ENCODE results near the gene UTP18. TPM values are rescaled to one million over a fixed set of nuclear protein-coding genes. Genes with fewer than 3 reads are reported as not detected.

Gene UTP18
- total RNA-seq (27.9 and 31.6 TPM in 2 replicates), polyA plus RNA-seq (29.2 and 37.6 TPM in 2 replicates), polyA minus RNA-seq (ENCODE audit: low replicate concordance) (0.75 and 2.2 TPM in 2 replicates)
- polyA plus RNA-seq (2012): 24.6 and 37.9 TPM in 2 replicates

DNA sequence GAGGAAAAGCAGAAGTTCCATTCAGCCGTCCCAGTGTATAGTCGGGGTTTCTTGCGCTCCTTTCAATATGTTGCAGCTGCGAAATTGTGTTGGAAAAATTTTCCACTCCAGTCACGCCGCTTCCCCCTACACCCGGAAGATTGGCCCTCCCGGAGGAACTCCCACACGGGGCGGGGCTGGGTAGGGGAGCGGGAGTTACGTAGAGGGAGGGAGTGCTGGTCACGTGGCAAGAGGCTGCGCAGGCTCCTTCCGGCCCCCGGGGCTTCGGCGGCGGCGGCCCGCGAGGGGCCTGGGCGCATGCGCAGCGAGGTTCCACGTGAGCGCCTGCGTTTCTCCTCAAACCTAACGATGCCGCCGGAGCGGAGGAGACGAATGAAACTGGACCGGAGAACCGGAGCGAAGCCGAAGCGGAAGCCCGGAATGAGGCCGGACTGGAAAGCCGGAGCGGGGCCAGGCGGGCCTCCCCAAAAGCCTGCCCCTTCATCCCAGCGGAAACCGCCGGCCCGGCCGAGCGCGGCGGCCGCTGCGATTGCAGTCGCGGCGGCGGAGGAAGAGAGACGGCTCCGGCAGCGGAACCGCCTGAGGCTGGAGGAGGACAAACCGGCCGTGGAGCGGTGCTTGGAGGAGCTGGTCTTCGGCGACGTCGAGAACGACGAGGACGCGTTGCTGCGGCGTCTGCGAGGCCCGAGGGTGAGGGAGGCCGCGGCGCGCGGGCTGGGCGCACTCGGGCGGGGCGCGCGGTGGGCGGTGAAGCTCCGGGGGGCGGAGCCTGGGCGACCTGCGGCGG, at the start of gene UTP18:
Gene UTP18, plus strand, starts transcription at position 310 of the 787 bp plus-strand sequence. Its CDS starts 39 bp downstream, at position 349.
- Histone ChIP-seq H3K4me3 (replicated peaks in 1 of 4; ENCODE audit: control extremely low read depth in 1 of 4, insufficient read depth in 1 of 4, low read depth in 3 of 4, low read length in 4 of 4) (peak within 1 kb of the TSS; percentile 73 to 96 (median 88)), H3K27ac (ENCODE audit: insufficient read depth, low read length) (peak within 1 kb of the TSS; percentile 99), H3K9ac (ENCODE audit: insufficient read depth, low read length) (peak within 1 kb of the TSS; percentile 98), H2AFZ (ENCODE audit: low read length) (peak within 1 kb of the TSS; percentile 97), H3K4me1 (ENCODE audit: control insufficient read depth, extremely low read depth, insufficient read depth, low read length) (peaks cover 6% of the 10 kb centered on the region), H3K36me3 (ENCODE audit: control insufficient read depth, insufficient read depth, low read length) (no peaks in the 10 kb centered on the region), H3K4me2 (ENCODE audit: extremely low read depth, insufficient read depth, low read length) (peak within 1 kb of the TSS; percentile 100), H4K20me1 (ENCODE audit: control insufficient read depth, extremely low read depth, insufficient read depth, low read length) (peaks cover 2% of the 10 kb centered on the region), H3K27me3 (ENCODE audit: control insufficient read depth, insufficient read depth, low read length) (no peaks in the 10 kb centered on the region), H3K9me3 (ENCODE audit: control insufficient read depth, insufficient read depth, low read depth, low read length) (no peaks in the 10 kb centered on the region), H3K79me2 (ENCODE audit: control insufficient read depth, insufficient read depth, low read length) (peaks cover 69% of the 10 kb centered on the region)
- TF ChIP-seq CTCF (conservative IDR thresholded peaks at IDR 0.05 in 1 of 2, IDR thresholded peaks at IDR 0.05 in 1 of 2; ENCODE audit: low read depth in 1 of 2, low read length in 2 of 2): no peak
- no peak for TF ChIP-seq EZH2 (IDR thresholded peaks at IDR 0.05; ENCODE audit: low read length, missing control alignments)
- DNase-seq (ENCODE audit: low read depth in 2 of 2): peak; percentile 97 to 98

GRCh38 chr17:51214920-51215319, 45.4 kb upstream of the UTP18 start:
- peaks cover 4% of the 10 kb centered on the region for H3K36me3 ChIP-seq (ENCODE audit: control insufficient read depth, insufficient read depth, low read length)
- H3K4me3 ChIP-seq (replicated peaks in 1 of 4; ENCODE audit: control extremely low read depth in 1 of 4, insufficient read depth in 1 of 4, low read depth in 3 of 4, low read length in 4 of 4): no peak overlapping the region
- no peak for DNase-seq (ENCODE audit: low read depth in 2 of 2)
- H3K79me2 ChIP-seq (ENCODE audit: control insufficient read depth, insufficient read depth, low read length): no peaks in the 10 kb centered on the region
- no peak overlapping the region for H3K4me2 ChIP-seq (ENCODE audit: extremely low read depth, insufficient read depth, low read length)
- no peaks in the 10 kb centered on the region for H3K4me1 ChIP-seq (ENCODE audit: control insufficient read depth, extremely low read depth, insufficient read depth, low read length)
- TF ChIP-seq EZH2 (IDR thresholded peaks at IDR 0.05; ENCODE audit: low read length, missing control alignments): no peak
- TF ChIP-seq CTCF (conservative IDR thresholded peaks at IDR 0.05 in 1 of 2, IDR thresholded peaks at IDR 0.05 in 1 of 2; ENCODE audit: low read depth in 1 of 2, low read length in 2 of 2): no peak
- no peak overlapping the region for H2AFZ ChIP-seq (ENCODE audit: low read length)
- no peak overlapping the region for H3K9ac ChIP-seq (ENCODE audit: insufficient read depth, low read length)
- H3K27me3 ChIP-seq (ENCODE audit: control insufficient read depth, insufficient read depth, low read length): no peaks in the 10 kb centered on the region
- H3K27ac ChIP-seq (ENCODE audit: insufficient read depth, low read length): no peak overlapping the region
- H4K20me1 ChIP-seq (ENCODE audit: control insufficient read depth, extremely low read depth, insufficient read depth, low read length): no peaks in the 10 kb centered on the region
- H3K9me3 ChIP-seq (ENCODE audit: control insufficient read depth, insufficient read depth, low read depth, low read length): no peaks in the 10 kb centered on the region

DNA sequence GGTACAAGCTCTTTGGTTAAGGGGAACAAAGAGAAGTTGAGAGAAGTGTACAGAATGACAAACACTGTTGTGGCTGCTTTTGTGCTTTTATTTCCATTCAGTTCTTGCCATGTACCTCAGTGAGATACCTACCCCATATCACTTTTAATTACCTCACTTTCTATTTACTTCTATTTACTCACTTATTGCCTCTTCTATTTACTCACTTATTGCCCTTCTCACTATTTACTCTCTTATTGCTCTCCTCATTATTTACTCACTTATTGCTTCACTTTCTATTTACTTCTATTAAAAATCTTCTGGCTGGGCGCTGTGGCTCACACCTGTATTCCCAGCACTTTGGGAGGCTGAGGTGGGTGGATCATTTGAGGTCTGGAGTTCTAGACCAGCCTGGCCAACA, 42.4 kb upstream of the UTP18 start:
- Histone ChIP-seq H3K27ac (ENCODE audit: insufficient read depth, low read length) (no peak overlapping the region), H3K27me3 (ENCODE audit: control insufficient read depth, insufficient read depth, low read length) (no peaks in the 10 kb centered on the region), H3K9ac (ENCODE audit: insufficient read depth, low read length) (no peak overlapping the region), H3K36me3 (ENCODE audit: control insufficient read depth, insufficient read depth, low read length) (peaks cover 4% of the 10 kb centered on the region), H3K4me1 (ENCODE audit: control insufficient read depth, extremely low read depth, insufficient read depth, low read length) (no peaks in the 10 kb centered on the region), H2AFZ (ENCODE audit: low read length) (no peak overlapping the region), H3K4me2 (ENCODE audit: extremely low read depth, insufficient read depth, low read length) (no peak overlapping the region), H4K20me1 (ENCODE audit: control insufficient read depth, extremely low read depth, insufficient read depth, low read length) (no peaks in the 10 kb centered on the region), H3K4me3 (replicated peaks in 1 of 4; ENCODE audit: control extremely low read depth in 1 of 4, insufficient read depth in 1 of 4, low read depth in 3 of 4, low read length in 4 of 4) (no peak overlapping the region), H3K79me2 (ENCODE audit: control insufficient read depth, insufficient read depth, low read length) (no peaks in the 10 kb centered on the region), H3K9me3 (ENCODE audit: control insufficient read depth, insufficient read depth, low read depth, low read length) (no peaks in the 10 kb centered on the region)
- TF ChIP-seq EZH2 (IDR thresholded peaks at IDR 0.05; ENCODE audit: low read length, missing control alignments) (no peak), CTCF (conservative IDR thresholded peaks at IDR 0.05 in 1 of 2, IDR thresholded peaks at IDR 0.05 in 1 of 2; ENCODE audit: low read depth in 1 of 2, low read length in 2 of 2) (no peak)
- no peak for DNase-seq (ENCODE audit: low read depth in 2 of 2)
